Measurements from ENCODE around the gene KRTAP17-1.
A peak's percentile ranks its signal among the peaks of the same experiment; 100 is the strongest.

The KRTAP17-1 gene

DNA sequence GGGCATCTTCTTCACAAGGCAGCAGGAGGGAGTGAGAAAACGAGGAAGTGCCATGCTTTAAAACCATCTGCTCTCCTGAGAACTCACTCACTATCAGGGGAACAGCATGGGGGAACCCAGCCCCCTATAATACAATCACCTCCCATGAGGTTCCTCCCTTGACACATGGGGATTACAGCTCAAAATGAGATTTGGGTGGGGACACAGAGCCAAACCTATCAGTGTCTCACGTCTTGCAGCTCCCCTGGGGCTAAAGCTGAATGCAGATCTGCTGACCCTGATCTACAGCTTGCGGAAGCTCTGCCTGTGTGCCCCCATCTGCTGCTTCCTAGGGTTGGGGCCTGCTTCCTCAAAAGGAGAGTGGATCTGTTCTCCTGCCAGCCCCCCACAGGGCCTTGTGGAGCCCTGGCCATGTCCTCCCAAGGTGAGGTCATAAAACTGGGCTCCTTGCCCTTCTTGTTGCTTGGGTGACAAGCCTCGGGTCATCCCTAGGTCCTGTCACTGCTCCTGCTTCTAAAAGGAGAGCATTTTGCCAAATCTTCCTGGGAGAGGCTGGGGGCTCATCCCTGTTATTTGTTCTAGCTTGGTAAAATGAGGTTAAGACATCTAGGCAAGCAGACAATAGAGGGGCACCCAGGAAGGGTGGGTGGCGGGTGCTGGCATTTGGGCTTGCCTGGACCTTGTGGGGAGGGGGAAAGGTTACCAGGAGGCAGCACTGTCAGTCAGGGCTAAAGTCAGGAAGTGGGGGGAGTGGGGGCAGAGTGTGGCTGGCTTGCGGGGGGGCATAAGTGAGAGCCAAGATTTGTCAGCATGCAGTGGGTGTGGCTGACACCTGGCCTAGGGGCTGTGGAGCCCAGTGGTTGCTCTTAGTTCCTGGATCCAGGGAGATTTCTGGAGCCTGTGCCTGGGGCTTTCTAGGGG, 19.1 kb upstream of the KRTAP17-1 start:
- Histone ChIP-seq H3K4me3 (no peak overlapping the region), H3K27ac (no peak overlapping the region)

DNA sequence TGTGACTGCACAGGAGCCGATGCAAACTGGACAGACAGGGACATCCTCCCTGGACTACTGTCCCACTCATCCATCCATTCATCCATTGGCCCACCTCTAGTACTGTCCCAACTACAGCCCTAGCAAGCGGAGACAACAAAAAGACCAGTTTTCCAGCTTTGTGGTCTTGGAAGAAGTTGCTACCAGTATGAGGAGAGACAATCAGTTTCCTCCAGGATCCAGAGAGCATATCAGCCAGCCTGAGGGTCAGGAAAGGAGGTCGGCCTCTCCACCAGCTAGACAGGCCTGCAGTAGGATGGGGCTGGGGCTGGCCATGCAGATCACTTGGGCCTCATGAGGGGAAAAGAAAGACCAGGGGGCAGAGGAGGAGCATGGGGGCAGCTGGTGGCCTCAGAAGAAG, 18.3 kb upstream of the KRTAP17-1 start:
- Histone ChIP-seq H3K4me3 (no peak overlapping the region), H3K27ac (no peak overlapping the region)

DNA sequence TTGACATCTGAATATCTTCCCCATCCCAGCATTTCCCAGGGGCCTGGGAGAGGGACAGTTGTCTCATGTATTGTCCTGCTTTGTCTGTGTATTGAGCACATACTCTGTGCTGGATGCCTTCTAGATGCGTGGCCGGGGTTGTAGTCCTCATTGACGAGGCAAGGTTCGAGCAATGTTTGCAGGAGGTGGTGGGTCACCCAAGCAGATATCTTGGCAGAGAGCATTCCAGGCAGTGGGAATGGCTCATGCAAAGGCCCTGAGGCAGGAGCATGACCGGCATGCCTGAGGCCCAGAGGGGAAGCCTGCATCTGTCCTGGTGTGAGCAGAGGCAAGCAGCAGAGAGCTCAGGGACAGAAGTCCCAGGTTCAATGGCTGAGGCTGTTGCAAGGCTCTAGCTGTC, 17.6 kb upstream of the KRTAP17-1 start:
- no peak overlapping the region for H3K27ac ChIP-seq
- no peak overlapping the region for H3K4me3 ChIP-seq

DNA sequence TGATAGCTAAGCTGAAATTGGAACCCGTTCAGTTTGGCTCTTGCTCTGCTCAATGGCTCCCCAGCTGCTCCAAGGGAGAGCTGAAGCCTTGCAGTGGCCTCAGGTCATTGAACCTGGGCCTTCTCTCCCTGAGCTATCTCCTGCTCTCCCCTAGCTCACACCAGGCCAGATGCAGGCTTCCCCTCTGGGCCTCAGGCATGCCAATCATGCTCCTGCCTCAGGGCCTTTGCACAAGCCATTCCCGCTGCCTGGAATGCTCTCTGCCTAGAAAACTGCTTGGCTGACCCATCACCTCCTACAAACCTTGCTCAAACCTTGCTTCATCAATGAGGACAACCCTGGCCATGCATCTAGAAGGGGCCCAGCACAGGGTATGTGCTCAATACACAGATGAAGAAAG, 16.7 kb upstream of the KRTAP17-1 start:
- no peak overlapping the region for H3K4me3 ChIP-seq

DNA sequence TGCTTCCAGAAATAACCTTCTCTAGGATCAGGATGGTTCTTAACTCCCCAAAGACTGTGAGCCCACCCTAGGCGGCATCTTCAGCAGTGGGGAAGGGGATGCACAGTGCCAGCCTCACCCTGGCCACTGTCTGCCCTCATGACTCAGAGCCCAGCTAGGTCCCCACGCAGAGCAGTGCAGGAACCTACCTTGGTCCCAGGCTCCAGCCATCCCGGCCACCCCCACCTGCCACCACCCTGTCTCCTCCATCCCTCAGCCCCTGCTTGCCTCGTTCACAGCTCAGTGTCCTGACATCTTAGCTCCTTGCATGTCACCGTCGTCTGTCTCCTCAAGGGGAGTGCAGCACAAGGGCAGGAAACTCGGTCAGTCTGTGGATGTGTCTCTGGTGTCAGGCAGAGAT, 16.1 kb upstream of the KRTAP17-1 start:
- no peak overlapping the region for H3K4me3 ChIP-seq
- H3K27ac ChIP-seq, result no peak overlapping the region

More for the DNA sequence above, 16.7 kb upstream of the KRTAP17-1 start:
- no peak overlapping the region for H3K27ac ChIP-seq

DNA sequence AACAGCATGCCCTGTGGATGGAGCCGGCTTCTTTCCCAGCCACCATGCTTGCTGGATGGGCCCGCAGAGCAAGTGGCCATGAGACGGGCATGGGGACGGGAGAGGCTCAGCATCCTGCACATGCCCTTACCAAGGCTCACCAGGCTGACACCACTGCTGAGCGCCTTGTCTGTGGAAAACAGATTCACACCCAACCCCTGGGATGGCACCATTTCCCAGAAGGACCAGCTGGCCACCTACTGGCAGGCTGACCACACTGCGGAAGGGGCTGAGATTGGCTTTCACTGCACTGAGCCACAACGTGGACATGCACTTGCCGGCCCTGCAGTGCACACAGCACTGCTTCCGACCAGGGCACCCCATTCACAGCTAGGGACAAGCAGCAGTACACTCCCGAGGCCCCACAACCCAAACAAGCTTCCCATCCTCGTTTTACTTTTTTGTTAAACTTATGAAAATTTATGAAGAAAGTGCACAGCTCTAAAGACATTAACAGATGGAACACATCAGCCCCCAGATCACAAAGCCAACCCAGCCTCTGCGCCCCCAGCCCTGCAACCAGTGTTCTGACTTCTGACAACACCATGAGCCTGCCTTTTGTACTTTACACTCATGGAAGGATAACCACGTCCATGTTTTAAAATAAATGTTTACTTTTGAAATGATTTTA, 13.9 kb upstream of the KRTAP17-1 start:
- no peak overlapping the region for H3K4me3 ChIP-seq
- H3K27ac ChIP-seq, result no peak overlapping the region

DNA sequence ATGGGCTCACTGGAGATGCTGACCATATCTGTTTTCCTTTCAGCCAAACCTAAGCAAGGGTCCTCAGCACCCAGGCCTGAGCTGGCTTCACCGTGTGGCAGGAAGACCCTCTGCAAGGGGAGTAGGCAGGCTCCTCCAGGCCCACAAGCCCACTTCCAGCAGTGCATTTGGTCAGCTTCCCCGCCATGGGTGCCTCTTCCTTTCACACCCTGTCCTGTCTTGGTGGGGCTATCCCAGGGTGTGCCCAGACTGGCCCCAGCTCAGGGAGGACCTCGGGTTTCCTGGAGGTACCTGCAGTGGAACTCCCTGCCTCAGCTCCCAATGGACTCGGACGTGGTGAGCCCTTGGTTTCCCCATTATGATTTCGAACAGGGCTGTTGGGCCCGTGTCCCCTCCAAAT, 12.7 kb upstream of the KRTAP17-1 start:
- no peak overlapping the region for H3K27ac ChIP-seq

DNA sequence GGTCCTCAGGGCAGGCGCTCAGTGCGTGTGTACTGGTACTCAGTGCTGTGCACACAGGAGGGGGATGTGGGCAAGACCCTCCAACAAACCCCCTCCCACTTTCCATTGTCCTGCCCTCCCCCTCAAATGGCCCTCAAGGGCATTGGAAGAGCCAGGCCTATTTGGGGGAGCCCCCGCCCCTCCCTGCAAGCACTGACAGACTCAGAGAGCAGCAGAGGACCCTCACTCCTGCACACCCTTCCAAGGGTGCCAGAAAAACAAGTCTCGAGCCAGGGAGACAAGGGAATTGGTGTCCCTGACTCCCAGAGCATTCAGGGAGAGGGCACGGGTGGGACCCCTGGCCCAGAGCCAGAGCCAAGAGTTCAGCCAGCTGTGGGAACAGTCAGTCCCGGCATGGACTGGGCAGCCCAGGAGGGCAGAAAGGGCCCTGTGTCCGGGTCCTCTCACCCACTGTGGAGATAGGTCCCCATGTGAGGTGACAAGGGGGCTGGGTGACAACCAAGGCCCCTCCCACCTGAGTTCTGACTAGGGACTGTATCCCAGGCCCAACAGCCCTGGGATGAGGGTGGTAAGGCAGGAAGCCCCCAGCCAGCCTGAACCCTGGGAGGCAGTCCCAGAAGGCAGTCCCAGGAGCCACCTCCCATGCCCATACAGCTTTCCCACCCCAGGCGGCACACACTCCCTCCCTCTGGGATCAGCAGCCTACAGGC, 12.1 kb upstream of the KRTAP17-1 start:
- Histone ChIP-seq H3K4me3 (no peak overlapping the region), H3K27ac (no peak overlapping the region)

More for the DNA sequence above, 12.7 kb upstream of the KRTAP17-1 start:
- H3K4me3 ChIP-seq, result no peak overlapping the region

DNA sequence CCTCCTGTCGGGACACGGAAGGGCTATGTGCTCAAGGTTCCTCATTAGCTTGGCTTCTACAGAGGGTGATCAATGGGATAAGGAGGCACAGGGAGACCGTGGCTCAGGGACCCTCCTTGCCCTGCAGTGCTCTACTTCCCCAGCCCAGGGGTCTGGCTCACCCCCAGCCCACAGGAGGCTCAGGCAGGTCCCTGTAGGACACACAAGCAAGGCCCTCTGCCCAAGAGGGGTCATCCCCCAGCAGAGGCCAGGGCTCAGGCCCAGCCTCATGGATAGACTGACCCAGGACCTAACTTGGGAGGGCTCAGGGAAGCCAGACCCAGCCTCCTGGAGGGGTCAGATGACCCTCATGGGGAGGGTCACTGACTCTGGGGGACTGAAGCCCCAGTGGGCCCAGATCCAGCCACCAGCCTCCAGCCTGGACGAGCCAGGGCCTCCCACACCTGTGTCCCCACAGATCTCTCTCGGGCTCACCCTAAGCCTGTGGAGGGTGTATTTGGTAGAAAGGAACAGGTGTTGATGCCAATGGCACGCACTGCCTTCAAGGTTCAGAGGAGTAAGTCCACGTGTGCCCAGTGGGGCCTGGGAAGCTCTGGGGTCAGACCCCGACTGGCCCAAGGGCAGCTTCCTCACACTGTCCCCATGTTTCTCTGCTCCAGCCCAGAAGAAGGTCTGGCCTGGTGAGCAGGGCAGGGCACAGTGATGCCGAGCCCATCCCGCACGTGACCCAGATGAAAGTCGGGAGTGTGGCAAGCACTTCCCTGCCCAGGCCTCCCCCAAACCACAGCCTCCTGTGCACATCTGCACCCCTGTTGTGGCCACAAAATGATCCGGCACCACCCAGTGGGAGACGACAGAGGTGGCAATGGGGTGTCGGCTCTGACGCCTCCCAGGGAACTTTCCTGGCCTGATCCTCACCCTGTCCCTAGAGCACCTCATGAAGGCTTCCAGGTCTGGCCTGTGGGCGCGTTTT, 10.9 kb upstream of the KRTAP17-1 start:
- no peak overlapping the region for H3K4me3 ChIP-seq
- peak overlapping the region in 1 of 21 experiments; percentile 16 for H3K27ac ChIP-seq

DNA sequence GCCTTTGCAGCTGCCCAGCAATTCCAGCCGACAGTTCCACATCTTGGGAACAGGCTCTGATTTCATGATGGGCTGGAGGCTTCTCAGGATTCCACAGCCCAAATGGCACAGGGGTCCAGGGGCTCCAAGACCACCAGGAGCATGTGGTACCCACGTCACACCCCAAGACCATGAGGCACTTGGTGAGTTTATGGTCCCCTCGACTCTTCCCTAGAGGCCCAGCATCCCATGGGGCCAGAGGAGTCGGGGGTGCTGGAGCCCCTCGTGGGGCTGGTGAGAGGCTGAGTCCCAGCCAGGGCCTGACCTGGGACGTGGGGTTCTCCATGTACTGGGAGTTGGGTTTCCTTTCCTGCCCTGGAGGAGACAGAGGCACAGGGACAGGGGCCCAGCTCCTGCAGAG, 10.1 kb upstream of the KRTAP17-1 start:
- no peak overlapping the region for H3K4me3 ChIP-seq
- no peak overlapping the region for H3K27ac ChIP-seq

DNA sequence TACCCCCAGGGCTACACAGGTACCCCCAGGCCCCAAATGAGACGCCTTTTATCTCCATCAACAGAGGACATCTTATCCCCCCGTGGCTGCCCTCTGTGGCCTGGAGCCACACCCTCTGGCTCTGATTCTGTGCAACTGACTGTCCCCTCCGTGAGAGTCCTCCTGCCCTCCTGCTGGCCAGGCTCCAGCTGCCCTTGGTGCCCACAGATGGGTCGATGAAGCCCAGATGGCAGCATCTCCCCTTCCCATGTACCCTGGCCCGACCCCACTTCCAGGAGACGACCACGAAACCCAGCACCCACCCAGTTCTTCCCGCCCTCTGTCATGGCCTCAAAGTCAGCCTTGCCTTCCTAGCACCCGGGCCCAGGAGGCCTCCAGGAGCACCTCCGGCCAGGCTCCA, 9.6 kb upstream of the KRTAP17-1 start:
- Histone ChIP-seq H3K27ac (no peak overlapping the region), H3K4me3 (no peak overlapping the region)

DNA sequence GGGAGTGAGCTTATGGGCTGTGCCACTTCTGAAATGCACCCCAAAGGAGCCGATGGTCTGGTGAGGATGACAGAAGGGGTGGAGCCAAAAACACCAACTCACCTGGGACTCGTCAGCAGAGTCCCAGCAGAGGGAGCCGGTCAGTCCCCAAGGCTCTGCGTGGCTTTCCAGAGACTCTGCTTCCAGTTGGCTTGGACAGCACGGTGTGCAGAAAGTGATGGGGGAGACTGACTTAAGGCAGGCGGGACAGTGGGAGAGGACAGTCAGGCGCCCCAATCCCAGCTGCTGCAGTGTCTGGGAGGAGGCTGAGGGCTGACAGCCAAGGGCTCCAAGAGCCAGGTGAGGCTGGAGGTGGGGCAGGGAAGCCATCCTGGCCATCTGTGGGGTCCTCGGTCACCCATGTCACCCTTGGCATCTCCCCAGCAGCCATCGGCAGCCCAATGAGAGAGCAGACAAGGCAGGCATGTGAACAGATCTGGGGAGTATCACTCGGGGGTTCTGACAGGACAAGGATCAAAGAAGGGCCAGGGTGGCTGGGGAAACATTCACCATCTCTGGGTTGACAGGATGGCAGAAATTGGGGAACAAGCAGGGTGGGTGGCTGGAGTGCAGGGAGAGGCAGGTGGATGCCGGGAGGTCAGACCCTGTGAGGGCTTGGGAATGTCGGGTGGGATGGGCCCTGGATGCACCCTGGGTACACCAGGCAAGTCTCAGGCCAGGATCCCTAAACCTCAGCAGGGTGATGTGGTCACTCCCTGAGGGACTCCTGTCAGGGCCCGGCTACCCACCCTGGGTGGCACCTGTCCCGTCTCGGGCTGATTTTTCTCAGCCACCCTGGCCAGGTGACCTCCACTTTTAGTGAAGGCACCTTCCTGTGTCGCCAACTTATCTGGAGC, 8.9 kb upstream of the KRTAP17-1 start:
- no peak overlapping the region for H3K4me3 ChIP-seq
- H3K27ac ChIP-seq, result no peak overlapping the region

DNA sequence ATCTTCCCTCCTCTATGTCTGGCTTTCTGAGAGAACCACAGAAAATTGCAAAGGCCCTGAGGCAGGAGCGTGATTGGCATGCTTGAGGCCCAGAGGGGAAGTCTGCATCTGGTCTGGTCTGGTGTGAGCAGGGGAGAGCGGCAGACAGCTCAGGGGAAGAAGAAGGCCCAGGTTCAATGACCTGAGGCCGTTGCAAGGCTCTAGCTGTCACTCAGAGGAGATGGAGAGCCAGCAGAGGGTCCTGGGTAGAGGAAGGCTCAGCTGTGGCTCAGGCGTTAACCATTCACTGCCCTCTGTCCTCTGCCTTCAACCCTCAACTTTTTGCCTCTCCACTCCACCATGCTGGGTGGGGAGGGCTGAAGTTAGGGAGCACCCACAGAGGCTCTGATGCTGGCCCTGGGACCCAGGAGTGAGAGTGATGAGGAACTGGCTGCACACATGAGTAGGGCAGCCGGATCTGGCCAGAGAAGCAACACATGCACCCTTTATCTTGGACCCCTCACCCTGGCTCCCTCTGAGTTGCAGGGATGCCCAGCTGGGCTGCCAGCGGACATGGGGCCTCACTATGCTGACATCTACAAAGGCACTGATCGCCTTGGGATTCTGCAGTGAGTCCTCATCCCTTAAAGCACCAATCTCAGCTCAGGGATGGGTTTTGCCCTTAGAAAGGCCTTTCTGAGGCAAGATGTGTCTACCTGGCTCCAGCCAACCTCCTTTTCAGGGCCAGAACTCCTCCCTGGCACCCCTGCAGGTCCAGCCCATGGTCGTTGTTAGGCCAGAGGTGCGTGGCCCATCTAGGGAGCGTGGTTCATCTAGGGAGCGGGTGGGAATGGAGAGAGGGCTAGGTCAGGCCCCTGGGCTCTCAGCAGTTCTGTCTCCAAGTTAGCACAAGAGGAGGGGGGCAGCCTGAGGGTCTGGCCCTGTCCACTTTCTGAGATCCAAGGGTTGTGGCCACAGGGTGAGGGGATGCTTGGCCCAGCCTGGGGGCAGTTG, 7.7 kb upstream of the KRTAP17-1 start:
- Histone ChIP-seq H3K27ac (peak overlapping the region in 2 of 21 experiments; percentile 10 to 27), H3K4me3 (no peak overlapping the region)

DNA sequence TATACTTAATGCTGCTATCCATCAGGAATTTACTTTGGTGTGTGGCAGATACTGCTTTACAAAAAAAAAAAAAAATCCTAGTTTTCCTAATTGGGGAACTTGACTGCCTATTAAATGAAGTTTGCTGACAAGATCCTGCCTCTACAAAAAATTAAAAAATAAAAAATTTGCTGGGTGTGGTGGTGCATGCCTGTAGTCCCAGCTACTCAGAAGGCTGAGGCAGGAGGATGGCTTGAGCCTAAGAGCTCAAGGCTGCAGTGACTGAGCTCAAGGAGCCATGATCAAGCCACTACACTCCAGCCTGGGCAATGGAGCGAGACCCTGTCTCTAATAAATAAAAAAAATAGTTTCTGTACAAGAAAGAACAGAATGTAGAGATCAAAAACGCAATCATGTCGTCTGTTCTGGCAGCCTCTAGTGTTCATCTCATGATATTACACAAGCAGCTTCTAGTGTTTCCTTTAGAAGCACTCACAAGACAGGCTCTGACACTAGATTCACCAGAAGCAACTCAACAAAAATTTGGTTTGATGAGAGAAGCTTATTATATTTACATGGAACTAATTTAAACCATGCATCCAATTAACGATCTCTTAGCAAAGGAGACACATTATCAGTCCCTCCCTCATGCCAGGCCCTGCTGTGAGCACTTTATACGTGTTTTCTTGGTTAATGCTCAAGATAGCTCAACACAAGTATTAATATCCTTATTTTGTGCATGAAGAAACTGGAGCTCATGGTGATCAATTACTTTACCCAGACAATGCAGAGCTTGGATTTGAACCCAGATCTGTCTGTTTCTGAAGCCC, 6.8 kb upstream of the KRTAP17-1 start:
- Histone ChIP-seq H3K27ac (peak overlapping the region in 2 of 21 experiments; percentile 10 to 27), H3K4me3 (no peak overlapping the region)

DNA sequence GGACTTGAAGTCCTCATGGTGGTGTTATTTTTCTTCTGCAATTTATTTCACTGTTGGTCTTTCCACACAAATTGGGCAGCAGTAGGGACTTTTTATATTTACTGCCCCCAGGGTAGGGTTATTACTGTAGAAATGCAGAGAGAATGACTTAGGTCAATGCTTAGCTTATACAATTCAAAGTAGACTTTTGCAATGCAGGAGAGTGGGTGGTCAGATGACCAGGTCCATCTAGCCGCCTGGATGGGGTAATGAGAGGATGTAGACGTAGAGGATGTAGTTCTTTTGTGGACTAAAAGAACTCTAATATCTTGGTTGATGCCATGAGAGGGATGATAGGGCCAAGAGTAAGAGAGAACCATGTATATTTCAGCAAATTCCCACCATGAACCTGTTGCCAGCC, 2.7 kb upstream of the KRTAP17-1 start:
- Histone ChIP-seq H3K27ac (no peak overlapping the region), H3K4me3 (no peak overlapping the region)

DNA sequence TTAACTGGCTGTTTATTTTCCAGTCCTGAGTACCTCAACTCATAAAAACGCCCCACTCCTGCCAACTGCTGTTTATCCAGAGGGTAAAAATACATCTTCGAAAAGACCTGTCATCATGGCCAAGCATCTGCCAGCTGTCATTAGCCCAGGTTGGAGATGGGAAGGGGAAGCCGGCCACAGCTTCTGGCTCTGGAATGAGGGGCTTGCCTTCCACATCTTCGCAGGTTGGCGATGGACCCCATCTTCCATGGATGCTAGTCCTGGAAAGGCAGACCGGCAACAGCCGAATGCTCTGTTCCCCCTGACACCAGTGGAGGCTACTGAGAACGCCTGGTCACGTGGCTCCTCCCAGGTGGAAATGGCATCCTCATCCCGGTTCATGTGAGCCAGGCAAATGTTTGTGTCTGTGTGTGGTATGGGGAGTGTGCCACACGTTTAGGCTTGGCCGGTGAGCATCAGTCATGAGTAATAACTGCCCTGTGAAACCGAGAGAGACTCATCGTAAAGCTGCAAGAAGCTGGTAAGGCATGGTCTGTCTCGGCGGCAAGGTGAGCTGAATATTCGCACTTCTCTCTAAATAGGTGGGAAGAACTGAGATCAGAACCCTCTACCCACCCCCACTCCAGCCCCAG, 420 bp upstream of the KRTAP17-1 start:
- Histone ChIP-seq H3K27ac (peak overlapping the region in 2 of 21 experiments; percentile 47 to 53), H3K4me3 (peak overlapping the region in 1 of 7 experiments; percentile 4)
